Activated T-cell treated with anti-CD3 and anti-CD28 coated beads for 1 hour (primary cell): Measurements from ENCODE around the gene RAI1.

Source experiments
- DNase-seq: peaks from one replicate; pipeline ENCODE4 v3.0.0-alpha.2; 2020; ENCODE audit warnings: low read depth

Gene RAI1

DNA sequence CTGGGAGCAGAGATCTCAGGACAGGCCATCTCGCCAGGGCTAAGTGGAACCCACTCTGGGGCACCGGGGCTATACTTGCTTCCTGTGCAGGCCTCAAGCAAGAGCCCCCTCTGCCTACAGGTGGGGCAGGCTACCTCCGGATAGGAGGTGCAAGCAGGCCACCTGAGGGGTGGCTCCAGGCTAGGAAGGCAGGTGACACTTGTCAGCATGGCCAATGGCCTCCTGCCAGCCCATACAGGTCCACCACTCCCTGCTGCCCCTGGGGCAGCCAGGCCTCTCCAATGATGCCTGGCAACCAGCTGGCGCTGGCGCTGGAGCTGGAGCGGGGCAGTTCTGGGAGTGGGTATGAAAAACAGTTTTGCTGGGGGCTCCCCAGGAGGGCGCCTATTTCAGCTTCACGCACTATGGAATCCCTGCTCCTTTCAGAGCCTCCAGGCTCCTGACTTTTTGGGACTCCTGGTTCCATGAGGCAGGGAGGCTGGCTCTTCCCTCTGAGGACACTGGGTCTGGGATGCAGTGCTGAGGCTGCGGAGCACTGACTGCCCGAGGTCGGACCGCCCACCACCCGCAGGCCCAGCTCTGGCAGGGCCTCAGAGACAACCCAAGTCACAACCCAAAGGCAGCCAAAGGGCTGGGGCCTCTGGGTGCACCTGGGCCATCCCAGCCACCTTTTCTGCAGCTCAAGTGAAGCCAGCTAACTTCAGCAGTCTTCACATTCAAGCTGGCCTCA lies 164.0 kb downstream of the RAI1 start:
- no peak for DNase-seq

DNA sequence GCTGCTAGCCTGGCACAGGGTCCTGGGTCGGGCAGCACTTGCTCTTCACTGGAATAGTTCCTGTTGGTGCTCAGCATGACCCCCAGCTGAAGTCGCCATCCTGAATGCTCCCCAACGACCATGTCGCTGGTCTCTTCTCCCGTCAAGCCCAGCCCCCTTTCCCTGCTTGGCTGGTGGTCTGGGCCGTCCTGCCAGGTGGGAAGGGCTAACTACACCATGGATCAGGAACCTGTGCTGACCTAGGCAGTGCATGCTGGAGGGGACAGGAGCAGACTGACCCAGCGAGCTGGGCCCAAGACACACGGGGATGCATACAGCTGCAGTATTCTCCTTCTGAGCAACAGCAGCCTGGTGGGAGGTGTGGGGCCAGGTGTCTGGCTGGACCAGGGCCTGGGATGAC lies 164.7 kb downstream of the RAI1 start:
- DNase-seq, result no peak

DNA sequence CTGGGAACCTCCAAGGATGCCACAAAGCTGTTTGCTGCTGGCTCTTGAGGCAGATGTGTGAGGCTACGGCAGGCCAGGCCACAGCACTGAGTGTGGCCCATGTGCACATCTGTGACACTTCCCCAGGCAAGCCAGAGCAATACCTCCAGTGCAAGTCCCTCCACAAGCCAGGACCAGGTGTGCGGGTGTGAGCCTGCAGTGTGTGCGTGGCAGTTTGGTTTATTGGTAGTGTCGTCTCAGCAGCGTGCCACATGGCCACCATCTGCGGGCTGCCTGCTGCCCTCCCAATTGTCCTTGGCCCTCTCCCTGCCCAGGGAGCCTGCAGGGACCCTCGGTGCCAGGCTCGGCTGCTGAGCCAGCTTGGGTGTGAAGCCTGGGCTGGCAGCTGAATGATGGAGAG lies 165.4 kb downstream of the RAI1 start:
- DNase-seq, result no peak

DNA sequence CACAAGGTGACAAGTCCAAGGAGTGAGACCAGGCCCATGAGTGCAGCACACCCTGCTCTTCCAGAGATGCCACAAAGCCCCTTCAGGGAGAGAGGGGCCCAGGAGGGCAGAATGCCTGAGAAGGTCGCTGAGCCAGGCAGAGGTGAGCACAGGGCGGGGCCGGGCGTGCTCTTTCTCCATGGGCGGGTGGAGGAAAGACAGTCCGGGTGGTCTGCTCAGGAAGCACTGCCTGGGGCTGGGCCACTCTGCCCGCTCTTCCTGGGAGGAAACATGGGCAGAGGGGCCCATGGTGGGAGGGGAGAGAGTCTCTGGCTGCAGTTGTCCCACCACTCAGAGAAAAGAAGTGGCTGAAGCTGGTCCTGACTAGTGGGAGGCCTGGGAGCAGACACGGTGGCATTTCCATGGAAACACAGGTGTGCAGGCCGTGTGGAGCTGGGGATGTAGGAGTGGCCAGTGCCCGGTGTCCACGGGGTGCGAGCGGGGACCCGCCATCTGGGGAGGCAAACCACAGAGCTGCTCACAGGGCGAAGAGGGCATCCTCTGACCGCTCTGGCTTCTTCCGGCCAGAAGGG lies 165.9 kb downstream of the RAI1 start:
- DNase-seq, result no peak

DNA sequence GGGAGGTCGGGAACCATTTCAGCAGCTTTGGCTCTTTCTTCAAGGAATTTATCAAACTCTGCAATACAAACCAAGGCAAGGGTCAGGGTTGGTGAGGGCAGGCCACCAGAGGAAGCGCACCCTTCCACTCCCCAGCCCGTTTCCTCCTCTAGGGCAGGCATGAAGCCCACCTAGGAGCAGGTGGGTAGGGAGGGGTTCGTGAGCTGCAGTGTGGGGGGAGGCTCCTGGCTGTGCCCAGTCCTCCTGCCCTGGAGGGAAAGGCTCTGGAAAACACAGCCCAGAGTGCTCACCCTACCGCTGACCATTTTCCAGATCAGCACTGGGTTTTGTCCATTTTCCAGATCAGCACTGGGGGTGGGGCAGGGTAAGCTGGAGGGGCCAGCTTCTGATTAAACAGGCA lies 166.5 kb downstream of the RAI1 start:
- DNase-seq, result no peak

DNA sequence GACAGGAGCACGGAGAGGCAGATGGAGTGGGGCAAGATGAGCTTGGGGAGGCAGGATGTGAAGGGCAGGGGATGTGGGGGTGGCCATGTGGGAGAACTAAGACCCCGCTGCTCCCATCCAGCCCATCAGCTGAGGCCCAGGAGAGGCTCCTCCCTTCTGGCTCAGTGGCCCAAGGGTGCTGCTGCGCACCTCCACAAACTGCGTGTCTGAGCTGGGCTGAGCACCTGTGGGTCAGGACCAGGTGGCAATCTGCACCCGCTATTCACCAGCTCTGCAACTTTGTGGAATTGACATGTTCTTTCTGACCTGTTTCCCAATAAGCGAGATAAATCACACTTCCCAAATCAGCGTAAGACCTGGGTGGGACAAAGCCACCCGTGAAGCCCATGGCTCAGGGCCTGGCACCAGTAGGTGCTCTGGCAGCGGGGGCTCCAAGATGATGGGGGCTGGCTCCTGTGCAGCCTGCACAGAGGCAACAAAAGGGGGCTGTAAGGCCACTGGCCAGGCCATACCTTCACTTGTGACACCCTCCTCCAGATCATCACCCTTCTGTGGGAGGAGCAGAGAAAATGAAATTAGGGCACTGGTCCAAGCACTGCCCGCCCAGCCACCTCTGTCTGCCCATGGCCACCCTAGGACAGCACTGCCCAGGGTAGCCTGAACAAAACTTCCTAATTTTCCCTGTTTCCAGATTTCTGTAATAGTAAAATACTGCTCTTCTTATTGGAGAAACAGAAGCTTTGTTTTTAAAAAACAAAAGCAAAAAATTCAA lies 167.2 kb downstream of the RAI1 start:
- DNase-seq, result no peak

DNA sequence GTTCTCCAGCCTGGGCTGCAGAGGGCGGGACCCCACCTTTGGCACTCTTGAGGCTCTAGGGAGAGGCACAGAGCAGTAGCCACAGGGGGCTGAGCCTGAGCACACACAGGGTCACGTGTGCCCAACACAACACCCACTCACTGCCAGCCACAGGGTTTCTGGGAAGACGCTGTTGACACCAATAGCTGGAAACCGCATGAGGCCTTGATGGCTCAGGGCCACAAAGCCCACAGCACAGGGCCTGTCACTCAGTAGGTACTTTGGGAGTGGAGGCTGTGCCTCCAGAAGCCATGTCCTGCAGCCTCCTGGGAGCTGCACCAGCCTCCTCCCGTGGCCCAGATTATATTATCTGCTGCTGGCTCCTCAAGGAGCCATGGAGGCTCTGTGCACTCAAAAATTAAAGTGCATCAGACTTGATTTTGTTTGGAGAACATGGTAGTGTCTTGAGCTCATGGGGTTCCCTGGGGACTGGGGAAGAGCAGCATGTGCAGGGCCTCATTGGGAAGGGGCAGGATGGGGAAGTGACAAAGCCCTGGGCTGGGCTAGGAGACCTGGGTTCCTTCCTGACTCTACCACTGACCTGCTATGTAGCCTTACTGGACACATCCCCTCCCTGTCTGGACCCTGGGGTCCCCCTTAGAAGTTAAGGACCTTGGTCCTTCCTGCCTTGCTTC lies 168.0 kb downstream of the RAI1 start:
- DNase-seq, result peak; percentile 62

DNA sequence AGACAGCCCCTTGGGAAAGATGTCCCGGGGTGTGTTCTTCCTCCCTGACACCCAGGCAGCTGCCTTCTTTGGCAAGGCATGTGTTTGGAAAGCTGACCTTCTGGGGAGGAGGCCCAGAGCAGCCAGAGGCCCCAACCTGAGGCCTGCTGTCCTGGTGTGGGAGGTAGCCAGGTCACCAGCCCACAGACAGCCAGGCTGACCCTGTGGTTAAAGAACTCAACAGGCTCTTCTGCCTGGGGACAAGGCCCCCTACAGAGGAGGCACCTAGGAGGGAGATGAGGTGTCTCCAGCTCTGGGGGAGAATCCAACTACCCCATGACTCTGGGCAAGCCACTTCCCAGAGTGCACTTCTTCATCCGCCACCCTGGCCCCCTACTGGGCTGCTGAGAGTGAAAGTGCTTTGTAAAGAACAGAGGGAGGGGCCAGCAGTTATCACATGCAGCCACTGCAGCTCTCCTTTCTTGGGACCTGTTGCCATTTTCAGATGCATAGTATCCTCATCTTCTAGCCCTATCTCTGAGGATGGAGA lies 168.7 kb downstream of the RAI1 start:
- DNase-seq, result peak; percentile 37

DNA sequence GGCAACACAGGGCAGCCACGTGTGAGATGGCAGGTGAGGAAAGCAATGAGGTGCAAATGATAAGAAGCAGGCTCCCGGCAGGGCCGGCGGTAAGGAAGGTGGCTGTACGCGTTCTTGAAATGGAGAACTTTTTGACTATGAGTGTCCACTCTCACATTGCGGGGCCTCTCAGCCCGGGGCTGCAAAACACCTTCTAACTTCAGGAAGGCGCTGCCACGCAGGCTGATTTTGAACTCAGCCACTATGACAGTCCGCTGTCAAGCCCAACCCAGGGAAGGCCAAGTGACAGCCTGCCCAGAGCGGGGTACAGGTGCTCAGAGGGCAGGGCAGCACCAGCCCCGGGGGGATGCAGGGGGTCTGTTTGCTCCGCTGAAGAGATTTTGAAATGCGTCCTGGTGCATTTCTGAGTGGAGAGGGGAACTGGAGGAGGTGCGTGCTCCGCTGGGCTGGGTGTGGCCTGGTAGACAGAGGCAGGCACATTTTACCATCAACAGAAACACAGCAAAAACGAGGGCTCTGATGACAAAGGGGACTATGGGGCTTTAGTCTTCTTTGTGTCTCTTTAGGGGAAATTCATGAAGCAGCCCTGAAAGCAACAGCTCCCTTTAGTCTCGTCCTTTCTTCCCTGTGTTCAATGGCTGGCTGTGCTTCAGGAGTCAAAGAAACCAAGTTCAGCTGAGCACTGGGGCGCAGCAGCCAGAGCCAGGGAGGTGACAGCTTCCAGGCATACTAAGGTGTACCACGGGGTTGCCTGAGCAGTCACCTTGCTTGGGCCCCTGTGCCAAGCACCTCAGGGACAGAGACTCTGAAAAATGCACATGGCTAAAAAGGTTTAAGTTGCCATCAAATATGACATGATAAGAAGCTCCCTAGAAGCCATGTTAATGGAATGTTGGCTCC lies 170.1 kb downstream of the RAI1 start:
- no peak for DNase-seq

DNA sequence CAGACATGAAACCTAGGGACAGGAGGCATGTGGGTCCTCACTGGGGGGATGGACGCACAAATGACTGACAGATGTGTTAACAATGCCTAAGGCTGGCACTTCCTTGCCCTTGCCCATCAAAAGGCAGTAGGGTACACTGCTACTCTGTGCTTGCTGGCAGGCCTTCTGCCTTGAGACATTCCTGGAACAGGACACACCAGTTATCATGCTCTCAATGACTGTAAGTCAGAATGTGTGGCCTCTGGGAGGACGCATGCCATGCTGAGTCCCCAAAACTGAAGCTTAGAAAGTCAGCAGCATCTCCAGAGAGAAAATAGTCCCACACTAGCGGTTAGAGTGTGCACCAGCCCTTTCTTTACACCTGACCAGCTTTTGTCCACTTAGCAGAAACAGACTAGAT lies 171.7 kb downstream of the RAI1 start:
- no peak for DNase-seq

DNA sequence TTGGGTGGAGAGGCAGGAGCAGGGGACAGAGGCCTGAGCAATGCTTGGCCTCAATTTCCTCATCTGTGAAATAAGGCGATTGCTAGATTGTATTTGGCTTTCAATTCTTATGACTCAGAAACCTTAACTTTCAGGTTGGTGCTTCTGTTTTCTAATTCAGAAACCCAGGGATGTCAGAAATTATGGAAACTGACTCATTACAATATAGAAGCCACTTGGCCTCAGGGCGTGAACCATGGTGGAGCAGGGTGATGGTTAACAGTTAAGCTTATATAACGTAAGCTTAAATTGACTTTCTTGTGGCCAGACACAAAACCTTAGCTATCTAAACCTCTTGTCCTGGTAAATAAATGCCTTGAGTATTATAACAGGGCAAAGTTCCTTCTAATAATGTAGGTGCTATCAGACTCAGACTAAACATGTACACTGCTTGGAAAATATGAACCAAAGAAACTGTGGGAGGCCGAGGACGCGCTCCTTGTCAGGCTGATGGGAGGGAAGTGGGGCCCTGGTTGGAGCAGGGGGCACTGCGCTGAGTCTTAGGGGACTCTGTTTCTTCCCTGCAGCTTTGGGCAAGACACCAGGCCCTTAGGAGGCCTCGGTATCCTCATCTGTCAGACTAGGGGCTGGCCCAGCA lies 172.7 kb downstream of the RAI1 start:
- DNase-seq, result no peak

DNA sequence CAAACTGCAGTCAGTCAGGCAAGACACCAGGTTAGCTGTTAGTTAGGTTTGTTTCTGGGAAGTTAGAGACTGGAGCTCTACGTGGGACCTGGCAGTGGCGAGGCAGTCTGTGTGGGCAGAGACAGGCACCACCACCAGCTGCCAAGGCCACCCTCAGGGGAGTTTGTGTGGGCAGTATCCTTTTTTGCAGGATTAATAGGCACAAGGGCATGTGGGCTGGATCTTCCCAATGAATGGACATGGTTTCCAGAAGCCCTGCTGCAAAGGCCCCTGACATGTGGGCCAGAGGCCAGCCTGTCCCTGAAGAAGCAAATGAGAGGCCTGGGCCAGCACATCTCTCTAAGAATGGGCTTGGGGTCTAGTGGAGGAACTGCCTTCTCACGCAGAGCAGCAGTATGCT lies 174.7 kb downstream of the RAI1 start:
- DNase-seq, result no peak

DNA sequence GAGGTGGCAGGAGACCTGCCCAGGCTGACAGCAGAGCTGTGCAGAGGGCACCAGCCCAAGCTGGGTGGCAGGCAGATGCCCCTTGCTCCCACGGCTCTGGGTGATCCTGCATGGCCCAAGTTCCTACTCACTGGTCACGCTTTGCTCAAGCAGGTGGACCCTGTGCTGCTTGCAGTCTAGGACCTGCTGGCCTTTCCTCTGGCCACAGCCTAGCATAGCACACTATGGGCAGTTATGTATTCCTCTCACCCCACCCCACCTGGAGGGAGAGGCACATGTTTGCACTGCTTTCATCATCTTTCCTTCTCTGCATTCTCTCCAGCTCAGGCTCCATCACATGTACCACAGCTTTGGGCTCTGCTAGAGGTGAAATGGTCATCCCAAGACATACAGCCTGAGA lies 175.1 kb downstream of the RAI1 start:
- no peak for DNase-seq

DNA sequence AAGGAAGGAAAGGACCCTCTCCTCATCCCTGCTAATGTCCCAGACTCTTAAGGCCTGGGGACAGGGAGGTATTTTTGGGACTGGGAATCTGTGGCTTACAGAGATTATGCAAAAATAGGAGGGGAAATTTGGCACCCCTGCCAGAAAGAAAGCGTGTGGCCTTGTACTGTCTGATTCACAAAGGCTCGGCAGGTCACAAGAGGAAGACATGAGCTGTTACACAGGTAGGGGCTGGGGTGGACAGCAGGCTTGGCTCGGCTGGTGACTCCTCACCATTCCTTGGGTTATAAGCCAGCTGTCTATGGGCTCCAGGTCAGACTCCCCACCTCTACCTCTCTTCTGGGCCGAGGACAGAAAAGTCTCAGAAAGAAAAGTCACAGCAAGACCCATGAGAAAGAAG lies 176.2 kb downstream of the RAI1 start:
- DNase-seq, result no peak

DNA sequence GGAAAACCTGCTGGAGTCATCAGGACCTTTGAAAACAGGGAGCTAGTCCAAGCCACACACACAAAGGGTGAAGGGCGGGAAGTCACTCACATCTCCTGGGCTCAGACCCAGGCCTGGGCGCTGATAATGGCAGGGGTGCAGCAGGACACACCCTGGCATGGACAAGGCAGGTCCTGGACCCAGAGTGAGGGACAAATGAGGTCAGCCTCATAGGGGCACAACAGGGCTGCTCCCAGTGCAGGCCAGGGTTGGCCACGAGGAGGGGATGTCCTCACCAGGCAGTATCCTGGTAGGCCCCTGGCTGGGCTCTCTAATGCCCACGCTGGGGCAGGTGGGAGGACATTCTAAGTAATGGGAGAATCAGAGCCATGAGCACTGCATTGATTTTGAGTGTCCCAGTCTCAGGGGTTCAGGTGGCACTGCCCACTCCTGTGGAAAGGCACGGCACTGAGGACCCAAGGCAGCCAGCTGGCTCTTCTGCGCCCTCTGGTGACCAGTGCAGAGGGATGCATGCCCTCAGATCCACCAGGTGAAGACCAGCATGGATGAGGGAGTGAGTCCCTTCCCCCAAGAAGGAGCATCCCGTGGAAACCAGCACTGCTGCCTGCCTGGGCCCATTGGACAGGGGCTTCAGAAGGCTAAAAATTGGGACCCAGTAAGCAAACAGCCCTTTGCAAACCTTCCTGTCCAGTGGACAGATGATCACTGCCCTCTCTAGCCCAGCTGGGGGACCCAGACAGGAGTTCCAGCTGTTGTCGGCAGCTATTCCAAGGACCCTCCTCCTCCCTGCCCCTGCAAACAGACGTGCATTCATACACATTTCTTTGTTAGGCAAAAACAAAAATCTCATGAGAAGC lies 178.9 kb downstream of the RAI1 start:
- DNase-seq, result peak; percentile 65

DNA sequence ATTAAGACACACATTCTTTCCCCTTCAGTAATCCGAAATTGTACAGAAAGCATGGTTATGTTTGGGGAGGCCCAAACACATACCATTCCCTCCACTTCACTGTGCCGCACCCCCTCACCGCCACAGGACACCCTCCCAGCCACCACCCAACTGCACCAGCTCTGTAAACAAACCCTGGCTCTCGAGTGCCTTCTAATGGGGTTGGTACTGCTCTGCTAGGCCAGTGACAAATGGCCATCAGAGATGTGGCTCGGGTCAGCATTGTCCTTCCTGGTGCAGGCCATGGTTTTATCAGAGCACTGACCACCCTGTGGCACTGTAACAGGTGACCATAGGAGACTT lies 179.5 kb downstream of the RAI1 start:
- no peak for DNase-seq
